ENCODE data around the gene PFDN2.
"Not testable (repeated sequence)": the region's sequence is repeated elsewhere in the genome, so short reads cannot be mapped to it uniquely, and the experiment has no call there.

Gene PFDN2

DNA sequence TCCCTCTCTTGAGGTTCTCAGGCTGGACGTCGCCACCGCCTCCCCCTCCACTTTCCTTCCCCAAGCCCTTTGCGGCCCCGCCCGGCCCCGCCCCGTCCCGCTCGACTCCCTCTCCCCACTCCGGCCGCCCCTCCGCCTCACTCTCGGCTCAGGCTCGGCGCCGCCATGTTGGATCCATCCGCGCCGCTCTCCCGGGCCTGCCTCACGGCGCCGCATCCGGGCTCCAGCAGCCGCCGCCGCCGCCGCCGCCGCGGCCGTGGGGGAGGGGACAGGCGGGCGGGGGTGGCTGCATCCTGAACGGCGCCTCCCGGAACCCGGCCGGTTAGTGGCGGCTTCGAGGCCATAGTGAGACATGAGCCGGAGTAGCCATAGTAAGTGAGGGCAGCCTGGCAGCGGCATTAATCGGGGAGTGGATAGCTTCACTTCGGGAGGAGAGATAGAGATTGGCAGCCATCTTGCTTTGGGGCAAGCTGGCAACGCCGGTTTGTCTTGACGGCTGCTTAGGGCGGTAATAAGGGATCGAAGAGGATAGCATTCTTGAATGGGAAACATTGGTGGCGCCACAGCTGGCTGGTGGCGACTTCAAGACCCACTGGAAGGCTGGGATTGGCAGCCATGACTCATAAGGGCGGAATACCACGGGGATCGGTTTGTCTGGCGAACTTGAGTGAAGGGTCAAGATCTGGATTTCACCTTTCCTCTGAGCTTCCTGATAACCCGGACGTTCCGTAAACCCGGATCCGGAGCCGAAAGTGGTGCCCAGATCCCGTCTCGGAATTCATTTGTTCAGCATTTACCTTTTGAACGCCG, 14.8 kb upstream of the PFDN2 start, which contains the start of gene DEDD:
TSS of gene DEDD (minus strand) at position 258 of the 810 bp plus-strand sequence. CDS start 8,205 bp downstream, outside the sequence.
- peak; percentile 94 for FAIRE-seq
- DNase-seq (ENCODE audit: insufficient read length): peak; percentile 88
- peak; percentile 38; the same call in 1 of the 2 replicates for TF ChIP-seq POLR2AphosphoS5 (IDR thresholded peaks at IDR 0.05; ENCODE audit: low read depth, low read length)
- peak; percentile 49; the same call in 1 of the 2 replicates for TF ChIP-seq TAF1 (IDR thresholded peaks at IDR 0.05; ENCODE audit: borderline replicate concordance, low read depth, low read length)
- no peak; the same call in 1 of the 2 replicates for TF ChIP-seq POLR2A (IDR thresholded peaks at IDR 0.05; ENCODE audit: low read depth, low read length)

GRCh38 chr1:161131523-161132409, 13.9 kb upstream of the PFDN2 start:
- DNase-seq (ENCODE audit: insufficient read length) (no peak), FAIRE-seq (peak; percentile 30)
- TF ChIP-seq POLR2AphosphoS5 (IDR thresholded peaks at IDR 0.05; ENCODE audit: low read depth, low read length) (no peak), TAF1 (IDR thresholded peaks at IDR 0.05; ENCODE audit: borderline replicate concordance, low read depth, low read length) (no peak), POLR2A (IDR thresholded peaks at IDR 0.05; ENCODE audit: low read depth, low read length) (no peak)

DNA sequence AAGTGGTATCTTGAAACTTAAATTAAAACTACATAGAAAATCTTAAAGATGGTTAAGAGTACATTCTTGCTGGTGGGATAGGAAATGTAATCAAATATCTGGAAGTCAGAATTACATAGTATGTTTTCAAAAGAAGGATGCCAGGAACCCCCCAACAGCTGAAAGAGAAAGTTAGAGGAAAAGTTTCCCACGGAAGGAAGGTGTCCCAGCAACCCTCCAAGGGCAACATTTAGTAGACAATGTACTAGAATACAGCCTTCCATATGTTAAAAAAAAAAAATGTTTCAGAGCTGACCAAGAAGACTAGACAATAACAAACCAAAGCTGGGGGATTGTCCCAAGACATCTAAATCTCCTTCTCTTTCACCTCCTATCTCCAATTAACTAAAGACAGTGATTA, 12.4 kb upstream of the PFDN2 start:
- FAIRE-seq (no peak), DNase-seq (ENCODE audit: insufficient read length) (no peak)
- TF ChIP-seq POLR2A (IDR thresholded peaks at IDR 0.05; ENCODE audit: low read depth, low read length) (no peak), TAF1 (IDR thresholded peaks at IDR 0.05; ENCODE audit: borderline replicate concordance, low read depth, low read length) (no peak), POLR2AphosphoS5 (IDR thresholded peaks at IDR 0.05; ENCODE audit: low read depth, low read length) (no peak)

DNA sequence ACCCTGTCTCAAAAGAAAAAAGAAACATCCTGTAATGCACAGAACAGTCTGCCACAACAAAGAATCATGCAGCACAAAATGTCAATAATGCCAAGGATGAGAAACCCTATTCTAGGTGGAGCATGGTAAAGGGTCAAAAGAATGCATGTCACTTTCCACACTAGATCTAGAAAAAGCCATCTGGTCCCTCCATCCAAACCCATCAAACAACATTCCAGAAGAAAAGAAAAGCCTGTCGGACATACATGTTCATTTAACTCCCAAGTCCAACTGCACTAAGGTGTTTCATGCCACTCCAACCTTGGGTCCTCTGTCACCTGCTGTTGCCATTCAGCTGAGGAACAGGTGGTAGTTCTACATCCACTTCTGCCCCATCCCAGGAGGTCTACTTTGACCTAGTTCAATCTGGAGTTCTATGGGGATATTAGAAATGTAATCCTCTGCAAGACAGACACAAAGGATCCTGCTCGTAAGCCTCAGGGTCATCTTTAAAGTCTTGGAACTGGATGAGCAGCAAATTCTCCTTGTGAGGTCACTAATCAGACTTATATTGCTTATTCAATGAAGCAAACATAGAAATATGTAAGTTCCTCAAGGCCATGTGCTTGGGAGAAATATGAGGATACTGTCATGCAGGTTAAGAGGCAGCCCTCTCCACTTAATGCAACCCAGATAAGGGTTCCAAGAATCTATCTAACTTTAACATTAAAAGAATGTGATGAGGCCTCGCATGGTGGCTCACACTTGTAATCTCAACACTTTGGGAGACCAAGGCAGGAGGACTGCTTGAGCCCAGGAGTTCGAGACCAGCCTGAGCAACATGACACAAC, 11.0 kb upstream of the PFDN2 start:
- no peak for DNase-seq (ENCODE audit: insufficient read length)
- TF ChIP-seq POLR2A (IDR thresholded peaks at IDR 0.05; ENCODE audit: low read depth, low read length) (no peak), TAF1 (IDR thresholded peaks at IDR 0.05; ENCODE audit: borderline replicate concordance, low read depth, low read length) (no peak), POLR2AphosphoS5 (IDR thresholded peaks at IDR 0.05; ENCODE audit: low read depth, low read length) (no peak)
- FAIRE-seq: no peak

DNA sequence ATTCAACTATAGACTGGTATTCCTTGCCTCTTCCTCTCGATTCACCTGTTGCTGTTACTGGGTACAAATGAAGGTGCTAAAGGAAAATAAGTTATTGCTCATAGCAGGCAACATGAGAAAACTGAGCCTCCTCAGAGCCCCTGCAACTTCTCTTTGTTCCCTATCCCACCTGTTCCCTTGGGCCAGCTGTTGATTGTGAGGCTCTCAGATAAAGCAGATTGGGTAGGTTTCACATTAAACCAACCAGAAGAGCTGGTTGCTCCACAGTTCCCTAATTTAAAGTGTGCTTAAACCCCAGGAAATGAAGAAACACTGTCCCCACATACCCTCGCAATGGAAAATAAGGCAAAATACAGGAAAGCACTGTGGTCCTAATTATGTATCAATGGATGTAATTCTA, 9.8 kb upstream of the PFDN2 start:
- TF ChIP-seq POLR2AphosphoS5 (IDR thresholded peaks at IDR 0.05; ENCODE audit: low read depth, low read length) (no peak), POLR2A (IDR thresholded peaks at IDR 0.05; ENCODE audit: low read depth, low read length) (no peak), TAF1 (IDR thresholded peaks at IDR 0.05; ENCODE audit: borderline replicate concordance, low read depth, low read length) (no peak)
- FAIRE-seq (no peak), DNase-seq (ENCODE audit: insufficient read length) (no peak)

DNA sequence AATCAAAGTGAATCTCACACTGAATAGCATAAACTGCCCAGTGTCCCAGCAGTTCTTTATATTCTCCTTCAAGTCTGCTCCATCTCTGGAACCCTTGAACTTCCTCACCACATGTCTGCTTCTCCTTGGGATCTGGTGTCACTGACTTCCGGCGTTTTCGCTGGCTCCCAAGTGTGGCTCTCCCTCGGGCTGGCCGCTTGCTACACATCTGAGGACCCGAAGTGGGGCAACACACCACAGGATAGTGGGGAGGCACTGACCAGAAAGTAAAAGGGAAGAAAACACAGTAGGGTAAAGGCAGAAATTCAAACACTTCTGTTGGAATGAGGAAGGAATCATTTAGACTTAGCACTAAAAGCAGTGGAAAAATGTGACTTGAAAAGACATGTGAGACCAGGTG, 5.1 kb upstream of the PFDN2 start:
- FAIRE-seq (no peak), DNase-seq (ENCODE audit: insufficient read length) (no peak)
- no peak for TF ChIP-seq POLR2AphosphoS5 (IDR thresholded peaks at IDR 0.05; ENCODE audit: low read depth, low read length)
- no peak for TF ChIP-seq TAF1 (IDR thresholded peaks at IDR 0.05; ENCODE audit: borderline replicate concordance, low read depth, low read length)
- no peak for TF ChIP-seq POLR2A (IDR thresholded peaks at IDR 0.05; ENCODE audit: low read depth, low read length)

DNA sequence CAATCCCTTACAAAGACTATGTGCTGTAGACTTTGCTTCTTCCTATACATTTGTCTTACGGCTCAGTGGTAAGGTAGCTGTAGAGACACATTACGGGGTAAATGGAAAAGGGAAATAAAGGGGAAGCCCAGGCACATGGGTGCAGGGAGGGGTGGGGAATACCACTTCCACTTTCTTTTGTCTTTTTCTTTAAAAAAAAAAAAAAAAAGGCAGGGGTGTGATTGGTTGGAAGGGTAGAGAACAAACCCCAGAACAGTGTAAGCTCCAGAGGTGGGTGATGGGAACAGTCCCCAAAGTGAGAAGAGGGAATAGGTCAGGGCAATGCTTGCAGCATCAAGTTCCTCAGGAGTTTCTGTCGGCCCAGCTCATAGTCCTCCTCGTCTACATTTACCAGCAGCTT, 4.0 kb upstream of the PFDN2 start:
- FAIRE-seq: no peak
- DNase-seq (ENCODE audit: insufficient read length): no peak
- TF ChIP-seq POLR2A (IDR thresholded peaks at IDR 0.05; ENCODE audit: low read depth, low read length) (no peak), POLR2AphosphoS5 (IDR thresholded peaks at IDR 0.05; ENCODE audit: low read depth, low read length) (no peak), TAF1 (IDR thresholded peaks at IDR 0.05; ENCODE audit: borderline replicate concordance, low read depth, low read length) (no peak)

DNA sequence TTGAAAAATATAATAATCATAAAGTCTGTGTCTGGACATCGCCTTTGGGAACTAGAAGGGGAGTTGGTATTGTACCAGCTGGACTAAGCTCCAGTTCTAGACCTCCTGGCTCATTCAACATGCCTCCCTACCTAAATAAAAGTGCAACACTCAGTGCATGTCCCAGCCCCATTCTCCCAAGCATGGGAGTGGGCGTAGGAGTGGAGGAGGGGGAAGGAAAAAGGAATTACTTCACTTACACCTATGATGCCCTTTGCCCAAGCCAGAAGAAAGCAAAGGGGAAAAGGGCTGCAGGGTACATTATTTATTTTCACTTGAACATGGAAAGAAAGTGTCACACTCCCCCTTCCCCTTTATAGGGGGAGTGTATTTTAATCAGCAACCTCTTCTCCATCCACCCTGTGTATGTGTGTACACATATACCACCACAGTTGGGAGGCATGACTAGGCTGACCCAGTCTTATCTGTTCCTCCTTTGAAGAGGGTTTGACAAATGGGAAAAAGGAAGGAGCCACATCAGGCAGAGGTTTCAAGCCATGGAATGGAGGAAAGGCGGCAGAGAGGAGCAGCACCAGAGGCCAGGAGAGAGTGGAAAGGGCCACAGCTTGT, 3.3 kb upstream of the PFDN2 start:
- no peak for FAIRE-seq
- no peak for DNase-seq (ENCODE audit: insufficient read length)

DNA sequence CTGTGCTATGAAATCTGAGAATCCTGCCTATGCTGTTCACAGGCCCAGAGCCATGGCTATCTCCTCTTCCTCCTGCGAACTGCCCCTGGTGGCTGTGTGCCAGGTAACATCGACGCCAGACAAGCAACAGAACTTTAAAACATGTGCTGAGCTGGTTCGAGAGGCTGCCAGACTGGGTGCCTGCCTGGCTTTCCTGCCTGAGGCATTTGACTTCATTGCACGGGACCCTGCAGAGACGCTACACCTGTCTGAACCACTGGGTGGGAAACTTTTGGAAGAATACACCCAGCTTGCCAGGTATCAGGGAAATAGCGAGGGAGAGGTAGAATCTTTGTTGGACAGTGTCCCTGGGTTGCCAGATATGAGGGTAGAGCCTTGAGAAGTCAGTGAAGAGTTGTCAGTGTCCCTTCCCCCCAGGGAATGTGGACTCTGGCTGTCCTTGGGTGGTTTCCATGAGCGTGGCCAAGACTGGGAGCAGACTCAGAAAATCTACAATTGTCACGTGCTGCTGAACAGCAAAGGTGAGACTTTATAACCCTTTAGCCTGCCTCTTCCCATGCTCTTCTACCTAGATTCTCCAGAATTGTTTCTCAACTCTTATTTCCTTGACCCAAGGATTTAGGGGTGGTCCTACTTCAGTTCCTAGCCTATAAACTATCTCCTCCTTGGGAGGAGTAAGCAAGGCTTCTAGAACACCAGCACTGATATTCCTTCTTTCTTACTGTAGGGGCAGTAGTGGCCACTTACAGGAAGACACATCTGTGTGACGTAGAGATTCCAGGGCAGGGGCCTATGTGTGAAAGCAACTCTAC, 1.5 kb upstream of the PFDN2 start:
- TF ChIP-seq POLR2AphosphoS5 (IDR thresholded peaks at IDR 0.05; ENCODE audit: low read depth, low read length) (0 out of 2 replicates have a peak, but pooled peaks have one; percentile 33), TAF1 (IDR thresholded peaks at IDR 0.05; ENCODE audit: borderline replicate concordance, low read depth, low read length) (no peak), POLR2A (IDR thresholded peaks at IDR 0.05; ENCODE audit: low read depth, low read length) (no peak; the same call in 1 of the 2 replicates)
- FAIRE-seq (peak; percentile 50), DNase-seq (ENCODE audit: insufficient read length) (peak; percentile 44)

More for the DNA sequence above, 3.3 kb upstream of the PFDN2 start:
- TF ChIP-seq POLR2A (IDR thresholded peaks at IDR 0.05; ENCODE audit: low read depth, low read length) (no peak), TAF1 (IDR thresholded peaks at IDR 0.05; ENCODE audit: borderline replicate concordance, low read depth, low read length) (no peak), POLR2AphosphoS5 (IDR thresholded peaks at IDR 0.05; ENCODE audit: low read depth, low read length) (no peak)

DNA sequence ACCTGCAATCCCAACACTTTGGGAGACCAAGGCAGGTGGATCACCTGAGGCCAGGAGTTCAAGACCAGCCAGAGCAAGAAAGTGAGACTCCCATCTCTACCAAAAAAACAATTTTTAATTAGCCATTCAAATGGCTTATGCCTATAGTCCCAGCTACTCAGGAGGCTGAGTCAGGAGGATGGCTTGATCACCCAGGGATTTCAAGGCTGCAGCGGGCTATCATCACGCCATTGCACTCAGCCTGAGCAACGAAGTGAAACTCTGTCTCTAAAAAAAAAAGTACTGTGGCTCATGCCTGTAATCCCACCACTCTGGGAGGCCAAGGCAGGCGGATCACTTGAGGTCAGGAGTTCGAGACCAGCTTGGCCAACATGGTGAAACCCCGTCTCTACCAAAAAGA, 1.9 kb downstream of the PFDN2 start:
- FAIRE-seq; DNase-seq (ENCODE audit: insufficient read length): not testable (repeated sequence)
